ENCODE measurements around the gene RFESD.
"Not testable (repeated sequence)": the region's sequence is repeated elsewhere in the genome, so short reads cannot be mapped to it uniquely, and the experiment has no call there.

The RFESD gene

GRCh38 chr5:95630394-95630917 is 16.1 kb upstream of the RFESD start:
- DNase-seq = no peak

GRCh38 chr5:95631255-95631958 is 15.2 kb upstream of the RFESD start:
- DNase-seq = no peak

DNA sequence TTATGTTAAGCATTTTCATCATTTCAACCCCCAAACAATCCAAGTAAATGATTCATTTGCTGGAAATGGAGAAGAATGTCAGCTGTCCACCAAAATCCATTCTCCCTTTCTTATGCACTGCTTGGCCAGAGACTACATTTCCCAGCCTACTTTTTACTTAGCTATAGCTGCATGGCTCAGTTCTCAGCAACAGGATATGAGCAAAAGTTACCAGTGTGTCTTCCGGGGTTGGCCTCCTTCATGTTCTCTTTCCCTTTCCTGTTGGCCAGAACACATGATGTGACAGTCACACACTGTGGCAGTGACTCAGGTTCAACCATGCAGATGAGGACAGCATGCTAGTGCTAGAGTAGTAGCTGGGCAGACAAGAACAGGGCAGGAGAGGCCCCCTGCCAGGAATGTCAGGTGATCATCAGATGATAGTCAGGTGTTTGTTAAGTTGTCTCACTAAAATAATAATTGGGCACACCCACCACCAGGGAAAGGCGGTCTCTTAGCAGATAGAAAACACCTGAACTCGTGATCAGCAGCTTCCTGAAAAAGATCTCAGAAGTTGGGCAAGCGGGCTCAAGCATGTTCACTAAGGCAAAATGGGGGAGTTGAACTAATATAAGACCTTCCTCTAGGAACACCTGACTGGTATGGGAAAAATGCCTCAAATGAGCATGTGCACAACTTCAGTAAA is 14.4 kb upstream of the RFESD start:
- DNase-seq = peak; percentile 74 to 85

GRCh38 chr5:95632942-95633341 is 13.6 kb upstream of the RFESD start:
- DNase-seq = not testable (repeated sequence)

DNA sequence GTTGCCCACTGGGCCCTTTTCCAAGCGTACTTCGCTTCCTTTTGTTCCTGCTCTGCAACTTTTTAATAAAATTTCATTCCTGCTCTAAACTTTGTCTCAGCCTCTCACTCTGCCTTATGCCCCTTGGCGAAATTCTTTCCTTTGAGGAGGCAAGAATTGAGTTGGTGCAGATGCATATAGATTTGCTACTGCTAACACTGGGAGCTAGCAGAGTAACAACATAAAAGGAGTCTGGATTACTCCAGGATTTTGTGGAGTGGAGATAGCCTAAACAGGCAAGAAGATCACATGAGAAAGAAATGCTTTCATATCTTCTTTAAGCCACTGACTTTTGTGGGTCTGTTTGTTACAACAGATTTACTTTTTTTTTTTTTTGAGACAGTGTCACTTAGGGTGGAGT is 12.9 kb upstream of the RFESD start:
- DNase-seq = no peak

DNA sequence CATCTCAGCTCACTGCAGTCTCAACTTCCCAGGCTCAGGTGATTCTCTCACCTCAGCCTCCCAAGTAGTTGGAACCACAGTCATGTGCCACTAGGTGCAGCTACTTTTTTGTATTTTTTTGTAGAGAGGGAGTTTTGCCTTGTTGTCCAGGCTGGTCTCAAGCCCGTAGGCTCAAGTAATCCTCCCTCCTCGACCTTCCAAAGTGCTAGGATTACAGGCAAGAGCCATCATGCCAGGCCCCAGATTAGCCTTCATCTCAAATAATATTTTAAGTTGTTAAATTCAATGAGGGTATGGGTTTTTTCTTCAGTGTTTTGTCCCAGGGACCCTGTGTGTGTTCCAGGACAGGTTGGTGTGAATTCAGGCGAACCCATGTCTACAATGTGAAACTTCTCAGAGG is 12.5 kb upstream of the RFESD start:
- DNase-seq = no peak

- no peak for DNase-seq
Measured at GRCh38 chr5:95638632-95639031, 7.9 kb upstream of the RFESD start.

DNA sequence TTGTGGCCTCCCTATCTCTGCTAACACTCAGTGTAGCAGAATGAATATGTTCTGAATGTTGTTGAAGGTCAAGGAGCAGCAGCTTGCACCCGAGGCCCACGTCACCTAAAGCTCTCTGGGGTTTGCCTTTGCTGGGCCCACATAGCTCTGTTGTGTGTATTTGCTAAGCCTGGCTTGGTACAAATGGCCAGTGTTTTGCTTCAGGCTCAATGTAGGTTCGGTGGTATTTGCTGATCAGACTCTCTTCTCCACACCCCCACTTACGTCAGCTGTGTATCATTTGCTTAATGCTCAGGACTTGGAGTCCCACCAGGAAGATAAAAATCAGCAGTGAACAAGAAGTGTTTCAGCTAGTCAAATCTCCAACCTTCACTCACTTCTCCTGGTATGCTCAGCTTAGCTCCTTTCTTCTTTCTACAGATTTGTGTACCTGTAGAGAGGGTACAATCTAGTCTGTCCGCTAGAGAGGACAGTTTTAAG is 4.8 kb upstream of the RFESD start:
- DNase-seq = no peak

DNA sequence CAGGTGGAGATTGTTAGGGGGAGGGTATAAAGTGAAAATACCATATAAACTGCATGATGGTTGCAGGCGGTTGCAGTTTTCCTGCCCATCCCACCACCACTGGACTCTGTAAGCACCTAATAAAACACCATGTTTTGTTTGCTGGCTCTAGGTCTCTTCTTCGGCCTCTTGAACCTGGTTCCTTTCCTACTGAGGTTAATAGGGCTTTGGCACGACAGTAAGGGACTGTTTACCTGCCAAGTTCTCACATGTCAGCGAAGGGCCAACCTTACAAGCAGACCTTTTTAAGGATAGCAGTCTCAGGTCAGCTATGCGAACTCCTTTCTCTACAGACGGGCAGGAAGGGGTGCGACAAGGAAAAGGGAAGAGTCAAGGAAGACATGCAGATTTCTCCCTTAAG is 3.4 kb upstream of the RFESD start:
- no peak for DNase-seq

DNA sequence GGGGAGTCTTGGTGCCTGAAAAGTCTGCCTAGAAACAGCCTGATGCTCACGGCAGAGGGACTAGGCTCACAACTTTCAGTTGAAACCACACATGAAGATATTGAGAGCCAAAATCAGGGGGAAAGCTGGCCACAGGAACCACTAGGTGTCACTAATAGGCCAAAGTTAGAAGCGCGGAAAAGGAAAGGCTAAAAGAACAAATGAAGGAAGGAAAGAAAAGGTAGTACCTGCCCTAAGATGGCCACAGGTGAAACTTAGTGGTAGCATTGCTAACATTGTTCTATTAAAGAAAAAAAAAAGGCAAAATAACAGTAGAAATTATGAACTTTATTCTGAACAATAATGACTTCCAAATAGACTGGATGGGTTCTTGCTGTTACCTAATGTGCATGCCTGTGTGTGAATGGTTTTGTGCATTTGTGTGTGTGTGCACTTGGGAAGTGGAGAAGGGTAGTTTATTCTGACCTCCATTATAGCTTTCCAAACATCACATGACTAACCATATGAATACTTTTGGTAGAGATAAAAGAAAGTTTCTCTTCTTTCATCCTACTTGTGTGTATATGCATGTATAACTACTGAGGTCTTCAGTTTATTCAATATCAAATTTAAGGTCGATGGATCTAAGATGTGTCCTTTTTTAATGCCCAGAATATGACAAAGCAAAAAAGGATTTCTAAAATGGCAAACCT is 2.1 kb upstream of the RFESD start:
- DNase-seq = peak; percentile 51 to 75

- not testable (repeated sequence) for DNase-seq
Measured at GRCh38 chr5:95646226-95646568, 380 bp upstream of the RFESD start.

DNA sequence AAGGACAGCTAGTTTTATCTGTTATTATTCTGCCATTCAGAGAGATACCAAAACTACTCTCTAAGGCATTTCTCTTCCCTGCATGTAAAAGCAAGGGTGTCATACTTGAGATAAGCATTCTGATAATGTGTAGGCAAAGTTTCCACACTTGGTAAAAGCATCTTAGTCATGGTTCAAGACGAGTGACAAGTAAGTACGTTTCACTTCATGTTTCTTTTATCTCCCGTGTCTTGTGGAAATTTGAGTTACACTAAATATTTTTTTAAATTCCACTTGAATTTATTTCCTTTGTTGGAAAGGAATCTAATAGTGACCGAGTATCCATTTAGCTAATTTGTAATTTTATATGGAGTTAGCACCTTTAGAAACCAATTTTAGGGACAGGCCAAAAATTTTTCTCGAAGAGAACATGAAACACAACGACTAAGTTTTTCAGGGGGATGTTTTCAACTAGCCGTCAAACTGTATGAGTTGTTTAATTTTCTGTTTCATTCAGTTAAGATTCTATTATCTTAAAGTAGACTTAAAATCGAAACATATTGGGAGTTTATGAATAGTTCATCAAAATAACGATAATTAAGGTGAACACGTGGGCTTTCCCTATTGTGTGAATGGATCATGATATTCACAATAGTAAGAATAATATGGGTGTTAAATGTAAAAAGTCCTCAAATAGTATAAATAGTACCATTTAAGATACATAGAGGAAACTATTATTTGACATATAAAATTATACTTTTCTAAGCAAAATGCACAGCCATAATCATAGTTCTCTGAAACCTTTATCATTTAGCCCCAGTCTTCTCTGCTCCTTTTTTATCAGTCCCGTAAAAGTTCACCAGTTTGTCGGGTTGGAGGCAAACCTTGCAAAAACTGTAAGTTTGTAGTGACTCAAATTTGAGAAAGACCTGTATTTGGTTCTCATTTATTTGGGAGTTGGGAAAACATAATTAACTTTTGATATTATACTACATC is 1.6 kb downstream of the RFESD start:
- no peak for DNase-seq

DNA sequence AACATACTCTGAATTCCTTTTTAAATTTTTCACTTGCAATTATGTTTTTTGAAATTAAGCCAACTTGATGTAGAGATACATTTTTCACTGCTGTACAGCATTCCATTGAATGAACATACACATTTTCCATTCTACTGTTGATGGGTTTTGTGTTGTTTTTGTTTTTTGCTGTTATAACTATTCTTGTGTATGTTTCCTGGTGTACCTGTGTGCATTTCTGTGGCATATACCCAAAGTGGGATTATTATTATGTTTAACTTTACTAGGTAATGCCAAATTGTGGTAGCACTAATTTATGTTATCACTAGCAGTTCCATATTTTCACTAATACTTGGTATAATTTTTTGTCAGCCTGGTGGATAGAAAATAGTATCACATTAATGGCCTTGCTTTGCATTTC is 2.7 kb downstream of the RFESD start:
- no peak for DNase-seq

GRCh38 chr5:95649842-95650620 is 3.5 kb downstream of the RFESD start:
- no peak for DNase-seq

DNA sequence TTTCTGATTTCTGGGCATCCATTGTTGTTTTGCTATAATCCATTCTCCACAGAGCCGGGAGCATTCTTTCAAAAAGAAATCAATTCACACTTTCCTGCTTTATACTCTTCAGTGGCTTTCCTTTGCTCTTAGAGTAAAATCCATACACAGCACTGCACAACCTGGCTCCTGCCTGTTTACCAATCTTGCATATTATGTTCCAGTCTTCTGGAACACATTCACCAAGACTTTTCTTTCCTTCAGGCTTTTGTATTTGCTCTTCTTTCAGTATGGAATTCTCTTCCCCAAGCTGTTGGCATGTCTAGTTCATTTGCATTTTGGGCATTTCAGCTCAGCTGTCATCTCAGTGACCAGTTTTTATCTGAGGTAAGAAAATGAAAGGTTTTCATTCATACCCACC is 6.3 kb downstream of the RFESD start:
- DNase-seq = no peak

DNA sequence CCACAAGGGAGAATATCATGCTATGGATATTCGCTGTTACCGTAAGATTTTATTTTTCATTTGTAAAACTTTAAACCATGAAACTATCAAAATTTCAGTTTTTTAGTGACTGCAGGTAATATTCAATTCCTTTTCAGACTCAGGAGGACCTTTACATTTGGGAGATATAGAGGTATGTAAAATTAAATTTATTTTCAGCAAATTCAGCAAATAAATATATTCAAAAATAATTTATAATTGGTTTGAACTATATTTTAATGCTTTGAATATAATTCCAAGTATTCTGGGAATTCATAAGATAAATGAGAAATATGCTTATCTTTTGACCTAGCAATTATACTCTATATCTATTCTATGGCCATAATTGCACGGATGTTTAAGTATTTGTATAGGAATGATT is 7.6 kb downstream of the RFESD start:
- DNase-seq = no peak

- DNase-seq = no peak
Measured at GRCh38 chr5:95655575-95655974, 9.0 kb downstream of the RFESD start.

DNA sequence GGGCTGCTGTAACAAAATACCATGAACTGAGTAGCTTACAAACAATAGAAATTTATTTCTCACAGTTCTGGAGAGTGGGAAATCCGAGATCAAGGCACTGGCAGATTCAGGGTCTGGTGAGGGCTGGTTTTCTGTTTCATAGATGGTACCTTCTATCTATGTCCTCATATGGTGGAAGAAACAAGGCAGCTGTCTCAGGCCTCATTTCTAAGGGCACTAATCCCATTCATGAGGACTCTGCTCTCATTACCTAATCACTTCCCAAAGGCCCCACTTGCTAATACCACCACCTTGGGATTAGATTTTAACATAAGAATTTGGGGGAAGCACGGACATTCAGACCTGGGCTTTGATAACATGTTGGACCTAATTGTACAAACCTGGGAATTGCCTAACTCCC is 13.5 kb downstream of the RFESD start:
- no peak for DNase-seq

DNA sequence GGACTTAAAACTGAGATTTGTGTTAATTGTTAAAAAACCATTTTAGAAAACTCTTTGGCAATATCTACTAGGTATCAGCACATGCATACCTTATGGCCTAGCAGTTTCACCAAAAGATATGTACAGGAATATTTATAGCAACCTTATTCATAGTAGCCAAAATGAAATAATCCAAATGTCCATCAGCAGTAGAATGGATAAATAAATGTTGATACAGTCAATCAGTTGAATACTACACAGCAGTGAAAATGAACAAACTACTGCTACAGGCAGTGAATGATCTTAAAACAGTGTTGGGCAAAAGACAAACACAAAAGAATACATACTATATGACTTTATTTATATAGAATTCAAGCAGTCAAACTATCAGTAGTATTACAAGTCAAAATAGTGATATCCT is 16.4 kb downstream of the RFESD start:
- DNase-seq = no peak

DNA sequence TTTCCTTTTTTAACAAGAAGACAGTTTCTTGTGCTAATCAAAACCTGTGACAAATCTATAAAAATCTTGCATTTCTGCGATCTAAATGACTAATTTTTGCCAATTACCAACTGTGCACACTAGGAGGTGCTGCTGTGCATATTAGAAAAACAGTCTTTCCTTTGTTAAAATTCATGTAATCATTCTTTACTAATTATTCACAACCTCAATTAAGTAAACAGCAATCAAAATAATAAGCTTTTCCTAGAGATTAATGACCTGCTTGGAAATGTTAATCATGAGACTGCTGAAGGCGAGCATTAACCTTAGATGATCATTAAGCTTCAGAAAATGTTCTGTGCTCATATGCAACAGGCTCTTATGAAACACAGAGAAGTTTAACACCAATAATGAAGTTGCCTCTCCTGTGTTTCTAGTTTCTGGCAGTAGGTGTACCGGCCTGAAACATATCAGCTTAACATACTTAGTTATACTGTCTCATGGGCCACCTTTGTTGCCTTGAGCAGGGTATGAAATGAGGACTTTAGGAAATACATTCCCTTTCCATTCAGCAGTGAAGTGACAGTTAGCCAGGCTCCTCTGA is 17.7 kb downstream of the RFESD start:
- DNase-seq = peak; percentile 10 to 53

DNA sequence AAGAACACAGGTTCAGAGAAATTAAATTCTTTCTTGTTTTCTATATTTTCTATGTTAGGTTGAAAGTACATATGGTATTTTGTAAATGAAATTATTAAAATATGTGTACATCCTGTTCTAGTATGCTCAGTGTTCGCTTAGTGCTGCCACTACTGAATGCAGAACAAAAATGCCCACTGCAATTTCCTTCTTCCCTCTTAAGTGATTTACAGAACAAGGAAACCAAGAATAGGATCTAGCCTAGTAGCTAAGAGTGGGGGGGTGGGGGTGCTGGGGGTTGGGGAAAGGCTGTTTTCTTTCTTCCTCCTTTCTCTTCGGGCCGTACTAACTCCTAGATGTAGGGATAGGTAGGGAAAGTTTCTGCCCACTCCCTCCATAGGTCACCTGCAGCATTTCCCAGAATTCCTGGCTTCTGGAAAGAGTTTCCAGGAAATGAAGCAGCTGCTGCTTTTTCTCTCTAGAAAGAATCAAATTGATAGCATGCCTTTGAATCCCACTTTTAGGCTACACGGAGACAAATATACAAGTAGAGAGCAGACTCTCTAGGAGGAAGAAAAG is 20.6 kb downstream of the RFESD start:
- no peak for DNase-seq
